NCI-H69 (cell line): ENCODE measurements around the gene CDHR3.
"Not testable (repeated sequence)": the region's sequence is repeated elsewhere in the genome, so short reads cannot be mapped to it uniquely, and the experiment has no call there.

Experiments
- DNase-seq: peaks from one replicate; lab custom pipeline; 2025; lab: John Stamatoyannopoulos, UW

The CDHR3 gene, protein sequence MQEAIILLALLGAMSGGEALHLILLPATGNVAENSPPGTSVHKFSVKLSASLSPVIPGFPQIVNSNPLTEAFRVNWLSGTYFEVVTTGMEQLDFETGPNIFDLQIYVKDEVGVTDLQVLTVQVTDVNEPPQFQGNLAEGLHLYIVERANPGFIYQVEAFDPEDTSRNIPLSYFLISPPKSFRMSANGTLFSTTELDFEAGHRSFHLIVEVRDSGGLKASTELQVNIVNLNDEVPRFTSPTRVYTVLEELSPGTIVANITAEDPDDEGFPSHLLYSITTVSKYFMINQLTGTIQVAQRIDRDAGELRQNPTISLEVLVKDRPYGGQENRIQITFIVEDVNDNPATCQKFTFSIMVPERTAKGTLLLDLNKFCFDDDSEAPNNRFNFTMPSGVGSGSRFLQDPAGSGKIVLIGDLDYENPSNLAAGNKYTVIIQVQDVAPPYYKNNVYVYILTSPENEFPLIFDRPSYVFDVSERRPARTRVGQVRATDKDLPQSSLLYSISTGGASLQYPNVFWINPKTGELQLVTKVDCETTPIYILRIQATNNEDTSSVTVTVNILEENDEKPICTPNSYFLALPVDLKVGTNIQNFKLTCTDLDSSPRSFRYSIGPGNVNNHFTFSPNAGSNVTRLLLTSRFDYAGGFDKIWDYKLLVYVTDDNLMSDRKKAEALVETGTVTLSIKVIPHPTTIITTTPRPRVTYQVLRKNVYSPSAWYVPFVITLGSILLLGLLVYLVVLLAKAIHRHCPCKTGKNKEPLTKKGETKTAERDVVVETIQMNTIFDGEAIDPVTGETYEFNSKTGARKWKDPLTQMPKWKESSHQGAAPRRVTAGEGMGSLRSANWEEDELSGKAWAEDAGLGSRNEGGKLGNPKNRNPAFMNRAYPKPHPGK

DNA sequence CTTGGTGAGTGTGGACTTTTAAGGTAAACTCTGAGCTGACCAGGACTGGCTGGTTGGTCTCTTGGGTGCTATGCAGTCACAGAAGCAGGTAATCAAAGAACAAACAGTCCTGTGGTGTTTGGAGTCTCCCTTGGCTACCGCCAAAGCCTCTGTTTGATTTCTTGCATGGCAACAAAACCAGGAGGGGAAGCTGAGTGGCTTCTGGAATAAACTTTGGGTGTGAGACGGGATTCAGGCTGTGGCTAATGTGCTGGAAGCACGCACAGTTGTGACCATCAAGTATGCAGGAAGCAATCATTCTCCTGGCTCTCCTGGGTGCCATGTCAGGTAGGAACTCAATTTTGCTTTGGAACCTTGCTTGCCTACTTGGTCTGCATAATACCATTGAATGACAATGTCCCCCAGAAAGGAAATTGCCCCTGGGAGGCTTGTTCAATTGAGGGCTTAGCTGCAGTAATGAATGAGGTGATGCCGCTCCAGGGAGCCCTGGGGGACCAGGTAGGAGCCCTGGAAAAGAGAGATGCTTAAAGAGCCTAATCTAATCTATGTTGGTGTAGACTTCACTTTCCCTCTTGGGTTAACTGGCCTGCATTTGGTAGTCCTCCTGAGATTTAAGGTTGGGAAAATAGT is at the start of gene CDHR3:
TSS of gene CDHR3 (plus strand) at position 227 of the 630 bp plus-strand sequence. CDS start at position 282, 55 bp downstream.
- DNase-seq, result peak; percentile 91

DNA sequence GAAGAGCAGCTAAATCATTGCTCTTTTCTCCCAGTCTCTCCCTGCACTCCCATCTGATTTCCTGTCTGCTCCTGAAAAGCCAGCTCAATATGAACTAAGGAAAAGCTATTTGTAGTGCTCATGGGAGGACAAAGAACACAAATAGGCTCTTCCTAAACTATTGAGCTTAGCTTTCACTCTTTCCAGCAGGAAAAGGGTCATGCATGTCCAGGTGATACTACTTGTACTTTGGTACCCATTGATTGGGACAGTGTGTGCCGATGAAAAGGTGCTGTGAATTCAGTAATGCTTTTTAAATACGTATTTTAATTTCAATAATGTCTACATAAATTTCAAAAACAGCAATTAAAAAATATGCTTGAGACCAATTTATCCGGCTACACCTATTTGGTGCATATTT is 49.1 kb upstream of the CDHR3 start:
- no peak for DNase-seq

- no peak for DNase-seq
Measured at GRCh38 chr7:105916603-105917002, 46.5 kb upstream of the CDHR3 start.

DNA sequence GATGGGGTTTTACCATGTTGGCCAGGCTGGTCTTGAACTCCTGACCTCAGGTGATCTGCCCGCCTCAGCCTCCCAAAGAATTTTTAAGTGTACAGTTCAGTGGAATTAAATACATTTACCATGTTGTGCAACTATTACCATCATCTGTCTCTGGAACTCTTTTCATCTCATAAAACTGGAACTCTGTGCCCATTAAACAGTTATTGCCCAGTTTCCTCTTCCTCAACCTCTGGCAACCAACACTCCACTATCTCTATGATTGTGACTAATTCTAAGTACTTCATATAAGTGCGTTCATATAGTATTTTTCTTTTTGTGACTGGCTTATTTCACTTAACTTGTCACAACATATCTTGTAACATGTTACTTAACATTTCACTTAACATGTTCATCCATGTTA is 45.4 kb upstream of the CDHR3 start:
- DNase-seq, result no peak

- no peak for DNase-seq
Measured at GRCh38 chr7:105920766-105921165, 42.3 kb upstream of the CDHR3 start.

GRCh38 chr7:105924945-105925344 is 38.1 kb upstream of the CDHR3 start:
- no peak for DNase-seq

GRCh38 chr7:105926131-105926530 is 36.9 kb upstream of the CDHR3 start:
- DNase-seq, result no peak

DNA sequence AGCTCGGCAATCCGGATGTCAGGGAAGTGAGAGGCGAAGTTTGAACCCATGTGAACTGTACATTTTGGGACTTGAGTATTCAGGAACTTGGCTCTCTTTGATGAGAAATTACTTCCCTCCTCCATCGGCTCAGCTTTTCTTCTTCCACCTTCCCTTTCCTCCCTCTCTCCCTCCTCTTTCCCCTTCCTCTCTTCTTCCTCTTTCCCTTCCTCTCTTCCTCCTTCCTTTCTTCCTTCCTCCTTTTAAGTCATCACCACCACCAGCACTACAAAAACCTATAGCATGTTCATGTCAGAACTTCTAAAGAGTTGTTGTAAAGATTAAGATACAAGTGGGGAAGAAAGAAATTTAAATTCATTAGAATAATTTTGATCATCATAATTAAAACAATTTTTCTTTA is 31.9 kb upstream of the CDHR3 start:
- DNase-seq, result no peak

- DNase-seq, result peak; percentile 84
Measured at GRCh38 chr7:105932835-105933477, 30.1 kb upstream of the CDHR3 start.

DNA sequence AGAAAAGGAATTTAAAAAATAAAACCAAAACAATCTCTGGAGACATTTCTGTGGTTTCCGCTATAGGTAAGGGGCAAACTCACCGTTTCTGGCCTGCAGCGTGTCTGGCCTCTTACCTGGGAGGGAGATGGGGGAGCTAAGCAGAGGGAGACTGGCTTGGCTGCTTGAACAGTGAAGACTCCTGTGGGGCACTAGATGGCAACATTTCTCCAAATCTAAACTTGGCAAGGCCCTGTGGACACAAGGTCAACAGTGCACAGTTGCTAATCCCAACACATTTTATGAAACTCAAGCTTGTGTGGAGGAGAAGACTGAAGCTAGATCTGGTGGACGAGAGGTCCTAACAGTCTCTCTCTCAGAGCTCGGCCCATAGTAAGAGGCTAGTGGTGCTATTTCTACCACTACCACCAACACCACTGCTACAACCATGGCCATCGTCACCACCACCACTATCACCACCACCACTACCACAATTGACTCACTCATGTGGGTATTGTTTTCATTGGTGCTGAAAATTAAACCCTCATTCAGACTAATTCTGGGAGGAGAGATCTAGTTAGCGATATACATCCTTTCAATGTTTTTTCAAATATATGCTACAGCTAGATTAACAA is 28.4 kb upstream of the CDHR3 start:
- peak; percentile 88 for DNase-seq

GRCh38 chr7:105935250-105935649 is 27.8 kb upstream of the CDHR3 start:
- DNase-seq, result peak; percentile 90

GRCh38 chr7:105937411-105937810 is 25.7 kb upstream of the CDHR3 start:
- DNase-seq, result no peak

DNA sequence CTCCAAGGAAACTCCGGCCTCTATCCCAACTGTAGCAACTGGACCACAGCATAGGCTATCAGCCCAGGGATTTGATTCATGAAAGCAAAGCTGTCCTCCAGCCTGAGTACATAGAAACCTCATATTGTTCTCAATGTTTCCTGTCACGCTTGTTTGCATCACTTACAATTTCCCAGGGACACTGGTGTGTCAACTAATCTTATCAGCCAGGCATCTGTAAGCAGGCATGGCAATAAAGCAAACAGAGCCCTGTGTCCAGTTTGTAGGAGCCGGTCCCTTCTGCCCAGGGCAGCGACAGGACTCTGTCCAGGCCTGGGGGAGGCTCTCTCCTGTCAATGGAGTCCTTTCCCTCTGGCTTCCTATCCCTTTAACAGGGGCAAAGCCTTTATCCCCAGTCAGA is 23.0 kb upstream of the CDHR3 start:
- peak; percentile 88 for DNase-seq

DNA sequence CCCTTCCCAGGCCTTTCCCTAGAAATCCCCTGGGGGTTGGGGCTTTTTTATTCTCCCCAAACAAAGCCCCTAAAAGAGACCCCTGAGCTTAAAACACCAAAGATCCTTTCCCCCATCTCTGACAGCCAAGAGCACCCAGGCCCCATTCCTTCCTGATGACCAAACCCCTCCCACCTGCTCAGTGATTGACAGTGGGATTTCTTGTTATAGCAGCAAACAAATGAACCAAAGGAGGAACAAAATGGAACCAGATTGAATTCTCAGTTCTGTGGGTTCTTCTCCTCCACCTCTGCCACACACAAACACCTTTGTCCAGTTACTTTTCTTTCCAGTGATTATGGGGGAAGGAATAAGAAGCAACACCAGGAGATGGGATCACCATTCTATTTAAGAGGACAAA is 21.5 kb upstream of the CDHR3 start:
- no peak for DNase-seq

- DNase-seq, result peak; percentile 52
Measured at GRCh38 chr7:105943486-105943885, 19.6 kb upstream of the CDHR3 start.

DNA sequence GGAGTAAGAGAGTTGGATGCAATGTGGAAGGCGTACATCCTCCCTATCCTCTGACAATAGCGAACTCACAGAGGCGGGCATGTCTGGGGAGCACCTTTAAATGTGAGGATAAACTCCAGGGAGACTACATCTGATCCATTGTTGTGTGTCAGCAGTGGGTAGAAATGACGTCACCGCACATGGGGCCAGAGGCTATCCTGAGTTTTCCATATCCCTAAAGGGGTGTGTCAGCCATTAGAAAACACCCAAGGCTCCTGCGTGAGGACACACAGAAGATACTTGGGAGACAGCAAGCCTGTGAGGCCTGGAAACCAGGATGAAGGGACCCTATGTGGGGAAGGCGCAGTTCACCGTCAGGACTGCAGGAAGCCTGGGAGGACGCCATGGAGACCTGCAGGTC is 17.2 kb upstream of the CDHR3 start:
- DNase-seq, result peak; percentile 46

GRCh38 chr7:105951597-105951996 is 11.5 kb upstream of the CDHR3 start:
- no peak for DNase-seq

GRCh38 chr7:105952917-105953595 is 10.0 kb upstream of the CDHR3 start:
- no peak for DNase-seq

DNA sequence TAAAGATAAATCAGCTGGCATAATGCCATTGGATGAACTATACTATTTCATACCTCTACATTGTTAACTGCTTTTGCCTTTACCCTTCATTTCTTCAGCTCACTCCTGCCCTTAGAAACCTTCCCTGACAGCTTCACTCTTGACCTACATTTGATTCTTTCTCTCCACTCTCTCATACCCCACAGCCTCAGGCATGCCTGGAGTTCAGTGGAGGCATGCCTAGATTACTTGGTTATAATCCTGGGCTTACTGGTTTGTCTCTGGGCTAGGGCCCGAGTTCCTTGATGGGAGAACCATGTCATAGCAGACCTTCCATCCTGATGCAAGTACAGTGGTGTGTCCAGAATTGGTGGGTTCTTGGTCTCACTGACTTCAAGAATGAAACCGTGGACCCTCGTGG is 8.4 kb upstream of the CDHR3 start:
- DNase-seq, result no peak

DNA sequence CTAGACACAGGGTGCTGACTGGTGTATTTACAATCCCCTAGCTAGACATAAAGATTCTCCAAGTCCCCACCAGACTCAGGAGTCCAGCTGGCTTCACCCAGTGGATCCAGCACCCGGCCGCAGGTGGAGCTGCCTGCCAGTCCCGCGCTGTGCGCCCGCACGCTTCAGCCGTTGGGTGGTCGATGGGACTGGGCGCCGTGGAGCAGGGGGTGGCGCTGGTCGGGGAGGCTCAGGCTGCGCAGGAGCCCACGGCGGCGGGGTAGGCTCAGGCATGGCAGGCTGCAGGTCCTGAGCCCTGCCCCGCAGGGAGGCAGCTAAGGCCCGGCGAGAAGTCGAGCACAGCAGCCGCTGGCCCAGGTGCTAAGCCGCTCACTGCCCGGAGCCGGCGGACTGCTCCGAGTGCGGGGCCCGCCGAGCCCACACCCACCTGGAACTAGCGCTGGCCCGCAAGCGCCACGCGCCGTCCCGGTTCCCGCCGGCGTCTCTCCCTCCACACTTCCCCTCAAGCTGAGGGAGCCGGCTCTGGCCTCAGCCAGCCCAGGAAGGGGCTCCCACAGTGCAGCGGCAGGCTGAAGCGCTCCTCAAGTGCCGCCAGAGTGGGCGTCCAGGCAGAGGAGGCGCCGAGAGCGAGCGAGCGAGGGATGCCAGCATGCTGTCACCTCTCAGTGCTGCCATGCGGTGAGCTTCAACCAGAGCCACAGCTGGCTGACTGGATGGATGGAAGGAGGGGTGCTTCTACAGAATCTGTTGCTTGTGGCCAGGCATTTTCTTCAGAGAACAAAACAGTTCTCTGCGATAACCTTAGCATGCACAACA is 7.2 kb upstream of the CDHR3 start:
- not testable (repeated sequence) for DNase-seq
